AML-193 (cell line): ENCODE measurements around the gene MAFG.
"Not testable (repeated sequence)": the region's sequence is repeated elsewhere in the genome, so short reads cannot be mapped to it uniquely, and the experiment has no call there.

Experiments used
- DNase-seq, 2 experiments: peaks; one replicate each; lab custom pipeline; 2025; lab: John Stamatoyannopoulos, UW

MAFG gene

DNA sequence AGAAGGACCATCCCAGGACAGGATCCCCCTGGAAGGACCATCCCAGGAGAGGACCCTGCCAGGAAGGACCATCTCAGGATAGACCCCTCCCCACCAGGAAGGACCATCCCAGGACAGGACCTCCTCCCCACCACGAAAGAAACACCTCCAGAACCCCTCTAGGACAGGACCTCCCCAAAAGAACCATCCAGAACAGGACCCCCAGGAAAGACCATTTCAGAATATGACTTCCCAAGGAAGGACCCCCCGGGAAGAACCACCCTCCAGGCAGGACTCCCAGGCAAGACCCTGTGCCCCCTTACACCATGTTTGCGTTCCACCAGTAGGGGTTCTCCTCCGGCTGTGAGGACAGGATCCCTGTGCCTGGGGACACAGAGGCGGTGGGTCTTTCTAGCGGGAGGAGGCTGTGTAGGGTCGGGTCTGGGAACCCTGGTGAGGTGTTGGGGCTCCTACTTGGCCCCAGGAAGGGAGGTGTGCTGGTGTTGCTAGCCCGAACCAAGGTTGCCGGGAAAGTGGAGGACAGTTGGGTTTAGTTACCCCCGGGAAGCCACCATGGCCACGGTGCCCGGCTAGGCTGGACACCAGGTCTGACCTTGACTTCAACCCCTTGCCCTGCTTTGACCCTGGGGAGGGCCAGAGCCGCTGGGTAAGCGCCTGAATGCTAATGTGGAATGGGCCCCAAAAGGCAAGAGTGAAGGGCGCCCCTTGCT lies 31.3 kb upstream of the MAFG start:
- no peak for DNase-seq

DNA sequence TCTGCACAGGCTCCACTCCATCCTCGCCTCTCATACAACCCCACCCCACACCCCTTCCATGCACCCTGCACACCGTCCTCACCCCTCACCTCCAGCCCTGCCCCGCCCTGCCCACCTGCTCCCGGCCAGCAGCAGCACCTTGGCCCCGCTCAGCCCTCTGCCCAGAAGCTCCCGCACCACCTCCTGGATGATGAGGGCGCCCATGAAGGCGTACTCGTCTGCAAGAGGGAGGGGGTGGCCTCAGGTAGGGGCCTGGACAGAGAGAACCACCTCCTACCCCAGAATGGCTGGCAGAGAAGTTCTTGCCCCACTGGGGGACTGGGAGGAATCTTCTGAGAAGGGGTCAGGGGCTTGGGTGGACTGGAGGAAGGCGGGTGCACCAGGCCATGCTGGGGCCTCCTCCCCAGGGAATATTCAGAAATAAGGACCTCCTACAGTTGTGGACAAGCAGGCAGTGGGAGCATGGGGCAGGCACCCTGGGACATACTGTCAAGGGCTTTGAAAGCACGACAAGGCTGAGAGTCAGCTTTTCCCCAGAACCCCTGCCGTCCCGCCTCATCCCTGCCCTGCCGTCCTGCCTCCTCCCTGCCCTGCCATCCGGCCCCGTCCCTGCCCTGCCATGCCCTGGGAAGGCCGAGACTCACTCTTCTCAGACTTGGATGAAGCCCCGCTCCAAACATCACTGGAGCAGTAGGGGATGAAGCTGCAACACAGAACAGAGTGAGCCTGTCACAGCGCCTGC lies 30.3 kb upstream of the MAFG start:
- no peak for DNase-seq

DNA sequence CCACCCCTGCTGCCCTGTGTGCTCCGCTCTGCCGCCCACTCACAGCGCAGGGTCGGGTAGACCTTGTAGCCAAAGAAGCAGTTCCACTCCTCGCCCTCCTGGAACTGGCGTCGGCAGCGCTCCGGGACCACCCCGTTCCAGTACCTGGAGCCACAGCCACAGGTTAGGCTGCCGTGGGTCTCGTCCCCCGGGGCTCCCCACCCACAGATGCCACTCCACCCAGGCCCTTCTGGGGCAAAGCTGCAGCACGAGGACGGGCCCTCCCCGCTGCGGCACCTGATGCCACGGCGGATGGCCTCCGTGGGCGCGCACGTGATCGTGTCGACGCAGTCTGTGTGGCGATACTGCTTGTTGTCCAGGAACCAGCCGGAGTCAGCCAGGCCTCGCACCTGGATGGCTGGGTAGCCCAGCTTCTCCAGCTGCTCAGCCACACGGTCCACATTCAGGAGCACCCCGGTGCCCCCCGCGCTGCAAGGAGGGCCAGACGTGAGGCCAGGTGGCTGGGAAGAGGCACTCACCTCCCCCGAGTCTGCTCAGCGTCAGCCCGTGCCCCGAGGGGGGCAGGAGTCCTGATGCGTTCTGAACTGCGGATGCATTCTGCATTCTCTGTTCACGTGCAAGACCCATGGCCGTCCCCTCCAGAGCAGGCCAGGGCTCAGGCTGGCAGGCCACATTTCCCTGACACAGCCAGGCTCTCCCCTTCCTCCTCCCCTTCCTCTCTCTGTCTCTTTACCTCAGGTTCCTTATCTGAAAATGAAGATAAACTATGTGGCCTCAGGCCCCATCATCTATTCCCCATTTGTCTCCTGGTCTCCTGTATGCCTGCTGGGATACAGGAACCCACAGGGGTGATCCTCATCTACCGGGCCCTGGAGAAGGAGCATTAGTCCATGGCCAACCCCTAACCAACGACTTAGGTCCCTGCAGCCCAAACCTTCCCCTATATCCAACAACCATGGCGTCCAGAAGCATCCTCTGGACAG lies 29.4 kb upstream of the MAFG start:
- DNase-seq: no peak

DNA sequence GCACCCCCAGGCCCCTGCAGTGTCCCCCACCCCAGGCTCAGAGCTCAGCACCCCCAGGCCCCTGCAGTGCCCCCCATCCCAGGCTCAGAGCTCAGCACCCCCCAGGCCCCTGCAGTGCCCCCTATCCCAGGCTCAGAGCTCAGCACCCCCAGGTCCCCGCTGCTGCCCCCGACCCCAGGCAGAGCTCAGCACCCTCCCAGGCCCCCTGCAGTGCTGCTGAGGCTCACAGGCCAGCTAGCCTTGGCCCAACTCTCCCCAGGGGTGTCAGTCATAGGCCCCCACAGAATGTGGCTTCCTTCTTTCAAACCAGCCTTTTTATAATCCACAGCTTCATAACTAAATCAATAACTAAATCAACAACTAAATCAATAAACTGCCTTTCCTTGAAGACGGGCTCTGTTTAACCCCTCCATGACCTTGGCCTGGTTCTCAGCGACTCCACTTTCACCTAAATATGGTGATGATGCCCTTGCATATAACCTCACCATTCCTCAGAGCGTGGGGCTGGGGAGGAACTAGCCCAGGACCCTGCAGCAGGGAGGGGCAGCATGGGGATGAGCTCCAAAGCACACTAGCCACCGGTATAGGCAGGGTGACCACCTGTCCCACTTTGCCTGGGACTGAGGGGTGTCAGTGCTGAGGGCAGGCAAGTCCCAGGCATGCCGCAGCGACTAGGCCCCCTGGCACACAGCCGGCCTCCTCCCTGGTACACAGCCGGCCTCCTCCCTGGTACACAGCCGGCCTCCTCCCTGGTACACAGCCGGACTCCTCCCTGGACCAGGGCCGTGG lies 28.4 kb upstream of the MAFG start:
- no peak for DNase-seq

DNA sequence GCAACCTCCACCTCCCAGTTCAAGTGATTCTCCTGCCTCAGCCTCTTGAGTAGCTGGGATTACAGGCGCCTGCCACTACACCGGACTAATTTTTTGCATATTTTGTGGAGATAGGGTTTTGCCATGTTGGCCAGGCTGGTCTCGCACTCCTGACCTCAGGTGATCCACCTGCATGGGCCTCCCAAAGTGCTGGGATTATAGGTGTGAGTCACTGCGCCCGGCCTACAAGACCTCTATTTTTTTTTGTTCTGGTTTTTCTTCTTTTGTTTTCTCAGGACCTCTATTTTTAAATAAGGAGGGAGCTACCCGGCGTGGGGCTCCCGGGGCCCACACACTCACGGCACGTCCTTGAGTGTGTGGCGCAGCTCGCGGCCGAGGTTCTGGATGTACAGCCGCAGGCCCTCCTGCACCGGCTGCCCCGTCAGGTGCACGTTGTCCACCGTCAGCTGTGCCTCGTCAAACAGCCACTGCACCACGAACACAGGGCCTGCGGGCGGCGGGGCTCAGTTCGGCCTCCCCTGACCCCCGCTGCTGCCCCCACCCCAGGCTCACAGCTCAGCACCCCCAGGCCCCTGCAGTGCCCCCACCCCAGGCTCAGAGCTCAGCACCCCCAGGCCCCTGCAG lies 27.6 kb upstream of the MAFG start:
- no peak for DNase-seq

DNA sequence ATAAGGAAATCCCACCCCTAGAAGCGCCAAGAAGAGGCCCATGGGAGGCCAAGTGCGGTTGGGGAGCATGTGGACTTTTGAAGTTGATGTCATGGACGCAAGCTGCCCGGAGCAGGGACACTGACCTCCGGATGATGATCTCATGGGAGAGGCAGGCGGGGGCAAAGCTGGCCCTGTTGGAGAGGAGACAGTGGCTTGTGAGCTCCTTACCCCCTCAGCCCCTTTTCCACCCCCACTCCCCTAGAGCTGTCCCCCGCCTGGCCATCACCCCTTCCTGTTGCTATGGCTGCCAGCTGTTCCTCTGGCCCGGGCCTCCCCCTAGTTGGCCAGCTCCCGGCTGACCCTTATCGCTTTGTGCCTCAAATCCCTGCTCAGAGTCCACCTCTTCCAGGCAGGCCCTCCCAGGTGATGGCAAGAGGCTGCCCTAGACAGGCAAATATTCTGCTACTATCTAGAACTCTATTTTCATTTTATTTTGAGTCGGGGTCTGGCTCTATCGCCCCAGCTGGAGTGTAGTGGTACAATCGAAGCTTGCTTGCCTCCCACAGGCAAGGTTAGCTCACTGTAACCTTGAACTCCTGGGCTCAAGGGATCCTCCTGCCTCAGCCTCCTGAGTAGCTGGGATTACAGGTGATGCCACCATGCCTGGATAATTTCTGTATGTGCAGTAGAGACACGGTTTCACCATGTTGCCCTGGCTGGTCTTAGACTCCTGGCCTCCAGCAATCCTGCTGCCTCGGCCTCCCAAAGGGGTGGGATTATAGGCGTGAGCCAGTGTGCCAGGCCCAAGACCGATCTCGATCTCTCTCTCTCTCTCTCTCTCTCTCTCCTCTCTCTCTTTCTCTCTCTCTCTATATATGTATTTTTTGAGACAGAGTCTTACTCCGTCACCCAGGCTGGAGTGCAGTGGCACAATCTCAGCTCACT lies 26.9 kb upstream of the MAFG start:
- no peak for DNase-seq

DNA sequence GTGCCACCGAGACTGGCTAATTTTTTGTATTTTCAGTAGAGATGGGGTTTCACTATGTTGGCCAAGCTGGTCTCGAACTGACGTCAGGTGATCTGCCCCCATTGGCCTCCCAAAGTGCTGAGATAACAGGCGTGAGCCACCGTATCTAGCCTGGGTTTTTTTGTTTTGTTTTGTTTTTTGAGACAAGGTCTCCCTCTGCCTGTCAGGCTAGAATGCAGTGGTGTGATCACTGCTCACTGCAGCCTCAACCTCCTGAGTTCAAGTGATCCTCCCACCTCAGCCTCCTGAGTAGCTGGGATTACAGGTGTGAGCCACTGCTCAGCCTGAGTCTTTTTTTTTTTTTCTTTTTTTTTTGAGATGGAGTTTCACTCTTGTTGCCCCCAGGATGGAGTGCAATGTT lies 25.9 kb upstream of the MAFG start:
- DNase-seq: not testable (repeated sequence)

DNA sequence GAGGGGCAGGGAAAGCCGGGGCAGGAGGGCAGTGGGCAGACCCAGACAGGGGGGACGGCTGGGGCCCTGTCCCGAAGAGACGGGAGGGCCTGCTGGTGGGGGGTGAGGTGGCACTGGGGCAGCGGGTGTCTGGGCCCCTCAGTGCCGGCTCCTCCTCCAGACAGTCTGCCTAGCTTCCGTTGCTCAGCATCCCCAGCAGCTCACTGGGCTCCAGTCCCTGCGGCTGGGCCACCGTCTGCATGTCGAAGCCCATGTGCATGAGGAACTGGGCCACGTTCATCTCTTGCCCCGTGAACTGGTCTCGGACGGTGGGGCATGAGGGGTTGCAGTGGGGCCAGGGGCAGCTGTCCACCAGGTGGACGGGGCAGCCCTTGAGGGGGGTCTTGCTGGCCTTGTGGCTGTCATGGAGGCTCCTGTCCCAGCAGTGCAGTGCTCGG lies 25.3 kb upstream of the MAFG start:
- no peak for DNase-seq

DNA sequence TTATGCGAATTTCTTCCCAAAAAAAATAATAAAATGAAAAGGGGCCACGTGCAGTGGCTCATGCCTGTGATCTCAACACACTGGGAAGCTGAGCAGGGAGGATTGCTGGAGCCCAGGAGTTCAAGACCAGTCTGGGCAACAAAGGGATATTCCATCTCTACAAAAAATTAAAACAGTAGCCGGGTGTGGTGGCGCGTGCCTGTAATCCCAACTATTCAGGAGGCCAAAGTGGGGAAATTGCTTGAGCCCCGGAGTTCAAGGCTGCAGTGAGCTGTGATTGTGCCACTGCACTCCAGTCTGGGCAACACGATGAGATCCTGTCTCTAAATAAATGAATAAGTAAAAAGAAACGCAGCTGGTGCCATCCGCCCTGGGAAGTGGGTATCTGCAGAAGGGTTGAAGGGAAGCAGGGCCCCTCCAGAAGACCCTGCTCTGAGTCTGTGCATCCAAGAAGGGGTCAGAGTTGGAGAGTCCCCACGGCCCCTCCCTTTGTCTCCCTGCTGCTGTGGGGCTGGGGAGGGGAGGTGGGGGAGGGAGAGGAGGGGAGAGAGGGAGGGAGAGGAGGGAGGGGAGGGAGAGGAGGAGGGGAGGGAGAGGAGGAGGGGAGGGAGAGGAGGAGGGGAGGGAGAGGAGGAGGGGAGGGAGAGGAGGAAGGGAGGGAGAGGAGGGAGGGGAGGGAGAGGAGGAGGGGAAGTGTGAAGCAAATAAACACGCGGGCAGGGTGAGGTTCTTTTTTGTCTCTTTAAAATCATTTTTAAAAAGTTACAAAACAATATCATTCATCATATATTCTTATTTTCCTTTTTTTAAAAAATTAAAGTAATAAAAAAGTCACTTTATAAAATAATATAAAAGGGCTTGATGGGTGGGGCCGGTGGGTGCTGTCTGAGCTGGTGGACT lies 24.5 kb upstream of the MAFG start:
- DNase-seq: no peak

DNA sequence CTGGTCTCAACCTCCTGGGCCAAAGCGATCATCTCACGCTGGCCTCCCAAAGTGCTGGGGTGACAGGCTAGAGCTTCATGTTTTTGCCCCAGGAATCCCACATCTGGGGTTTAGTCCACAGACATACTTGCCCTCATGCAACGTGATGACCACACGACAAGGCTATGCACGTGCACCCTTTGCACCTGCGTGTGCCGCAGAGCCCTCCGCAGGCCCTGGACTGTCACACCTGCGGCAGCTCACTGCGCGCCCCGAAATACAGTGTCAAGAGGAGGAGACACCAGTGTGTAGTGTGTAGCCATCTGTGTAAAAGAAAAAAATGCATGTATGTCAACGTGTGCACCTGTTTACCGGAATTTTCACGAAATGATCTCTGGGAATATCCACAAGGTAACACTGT lies 23.0 kb upstream of the MAFG start:
- no peak for DNase-seq

DNA sequence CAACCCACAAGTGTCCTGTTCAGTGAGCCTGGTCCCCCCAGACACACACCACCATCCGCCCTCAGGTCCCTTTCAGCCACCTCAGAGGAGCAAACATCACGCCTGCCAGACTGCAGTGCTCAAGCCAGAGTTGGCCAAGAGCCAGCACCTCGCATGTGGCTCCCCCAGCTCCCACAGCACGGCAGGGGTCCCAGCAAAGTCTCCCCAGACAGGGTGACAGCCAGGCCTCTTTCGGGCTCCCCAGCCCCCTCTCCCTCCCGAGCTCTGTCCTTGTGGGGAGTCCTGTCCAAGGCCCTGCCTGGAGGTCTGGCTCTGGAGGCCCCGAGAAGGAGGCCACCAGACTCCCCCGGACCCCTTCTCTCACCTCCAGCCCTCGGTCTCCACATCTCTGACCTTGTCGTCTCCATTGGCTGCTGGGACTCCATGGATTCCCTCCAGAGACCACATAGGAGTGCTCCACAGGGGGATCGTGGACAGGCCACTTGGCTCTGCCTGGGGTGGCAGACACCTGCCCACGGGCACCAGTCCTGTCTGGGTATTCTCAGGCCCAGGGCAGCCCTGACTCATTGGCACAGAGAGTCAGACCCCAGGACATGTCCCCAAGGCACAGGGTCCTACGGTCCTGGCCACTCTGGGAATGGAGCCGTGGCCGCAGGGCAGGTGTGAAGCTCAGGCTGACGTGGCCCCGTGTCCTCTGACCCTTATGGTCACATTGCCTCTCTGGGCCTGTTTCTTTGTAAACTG lies 21.3 kb upstream of the MAFG start:
- no peak for DNase-seq

DNA sequence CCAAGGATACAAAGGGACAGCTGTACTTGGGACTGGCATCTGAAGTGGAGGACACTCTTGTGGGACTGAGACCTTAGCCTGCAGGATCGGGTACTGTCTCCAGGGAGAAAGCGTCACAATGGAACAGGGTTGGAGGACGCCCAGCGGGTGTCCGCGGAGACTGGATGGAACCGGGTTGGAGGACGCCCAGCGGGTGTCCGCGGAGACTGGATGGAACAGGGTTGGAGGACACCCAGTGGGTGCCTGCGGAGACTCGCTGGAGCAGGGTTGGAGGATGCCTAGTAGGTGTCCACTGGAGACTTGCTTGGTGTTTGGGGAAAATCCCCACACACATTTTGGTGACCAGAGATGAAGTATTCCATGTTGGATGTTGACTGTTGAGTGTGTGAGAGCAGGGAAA lies 19.7 kb upstream of the MAFG start, which contains the start of gene MYADML2:
Gene MYADML2 (minus strand): TSS at position 45 of the 400 bp plus-strand sequence. CDS start 5,492 bp downstream, outside the sequence.
- DNase-seq: no peak

DNA sequence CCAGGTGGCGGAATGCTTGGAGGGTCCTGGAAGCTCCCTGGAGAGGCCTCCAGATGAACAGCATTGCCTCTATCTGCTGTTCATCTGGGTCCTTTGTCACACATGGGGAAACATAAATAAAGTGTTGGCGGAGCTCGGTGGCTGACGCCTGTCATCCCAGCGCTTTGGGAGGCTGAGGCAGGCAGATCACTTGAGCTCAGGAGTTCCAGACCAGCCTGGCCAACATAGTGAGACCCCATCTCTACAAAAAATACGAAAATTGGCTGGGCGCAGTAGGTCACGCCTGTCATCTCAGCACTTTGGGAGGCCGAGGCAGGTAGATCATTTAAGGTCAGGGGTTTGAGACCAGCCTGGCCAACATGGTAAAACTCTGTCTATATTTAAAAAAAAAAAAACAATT lies 17.3 kb upstream of the MAFG start:
- no peak for DNase-seq

DNA sequence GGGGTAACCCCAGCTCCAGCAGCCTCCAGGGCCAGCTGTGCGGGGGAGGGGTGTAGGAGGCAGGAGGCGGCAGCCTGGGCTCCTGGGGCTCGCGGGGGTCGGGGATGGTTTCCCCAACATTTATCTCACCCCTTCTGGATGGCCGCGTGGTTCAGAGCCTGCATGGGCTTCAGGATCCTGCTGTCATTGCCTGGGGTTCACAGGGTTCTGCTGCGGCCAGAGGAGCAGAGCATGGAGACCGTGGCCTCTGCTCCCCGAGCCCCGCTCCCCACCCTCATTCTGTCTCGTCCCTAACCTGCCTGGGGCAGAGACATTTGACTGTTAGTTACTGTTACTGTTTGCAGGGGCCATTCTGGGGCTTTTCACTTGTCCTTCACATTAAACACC lies 14.6 kb upstream of the MAFG start:
- DNase-seq: no peak

DNA sequence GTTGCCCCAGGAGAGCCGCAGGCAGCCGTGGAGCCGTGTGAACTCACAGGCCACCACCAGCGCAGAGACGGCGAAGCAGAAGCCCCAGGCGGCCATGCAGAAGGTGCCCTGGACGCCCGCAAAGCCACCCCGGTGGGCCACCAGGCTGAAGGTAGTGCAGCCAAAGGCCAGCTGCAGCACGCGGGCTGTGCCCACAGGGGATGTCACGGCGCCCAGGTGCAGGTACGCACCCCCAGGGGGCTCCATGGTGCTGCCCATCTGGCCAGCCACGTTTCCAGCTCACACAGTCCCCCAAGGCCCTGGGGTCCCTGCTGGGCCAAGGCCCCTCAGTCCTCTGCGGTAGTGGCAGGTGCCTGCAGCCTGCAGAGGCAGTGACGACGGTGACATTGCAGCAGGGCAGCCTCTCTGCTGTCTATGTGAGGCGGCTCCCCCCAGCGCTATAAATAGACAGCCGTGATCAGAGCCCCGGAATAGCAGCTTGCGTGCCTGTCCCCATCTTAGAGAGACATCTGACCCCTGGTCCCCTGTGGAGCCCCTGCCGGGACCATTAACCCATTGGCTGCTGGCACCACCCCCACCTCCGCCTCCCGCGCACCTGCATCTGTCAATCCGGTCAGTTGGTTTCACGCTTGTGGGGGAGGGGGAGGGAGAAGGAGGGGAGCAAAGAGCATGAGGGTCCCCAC lies 14.1 kb upstream of the MAFG start:
- DNase-seq: no peak

DNA sequence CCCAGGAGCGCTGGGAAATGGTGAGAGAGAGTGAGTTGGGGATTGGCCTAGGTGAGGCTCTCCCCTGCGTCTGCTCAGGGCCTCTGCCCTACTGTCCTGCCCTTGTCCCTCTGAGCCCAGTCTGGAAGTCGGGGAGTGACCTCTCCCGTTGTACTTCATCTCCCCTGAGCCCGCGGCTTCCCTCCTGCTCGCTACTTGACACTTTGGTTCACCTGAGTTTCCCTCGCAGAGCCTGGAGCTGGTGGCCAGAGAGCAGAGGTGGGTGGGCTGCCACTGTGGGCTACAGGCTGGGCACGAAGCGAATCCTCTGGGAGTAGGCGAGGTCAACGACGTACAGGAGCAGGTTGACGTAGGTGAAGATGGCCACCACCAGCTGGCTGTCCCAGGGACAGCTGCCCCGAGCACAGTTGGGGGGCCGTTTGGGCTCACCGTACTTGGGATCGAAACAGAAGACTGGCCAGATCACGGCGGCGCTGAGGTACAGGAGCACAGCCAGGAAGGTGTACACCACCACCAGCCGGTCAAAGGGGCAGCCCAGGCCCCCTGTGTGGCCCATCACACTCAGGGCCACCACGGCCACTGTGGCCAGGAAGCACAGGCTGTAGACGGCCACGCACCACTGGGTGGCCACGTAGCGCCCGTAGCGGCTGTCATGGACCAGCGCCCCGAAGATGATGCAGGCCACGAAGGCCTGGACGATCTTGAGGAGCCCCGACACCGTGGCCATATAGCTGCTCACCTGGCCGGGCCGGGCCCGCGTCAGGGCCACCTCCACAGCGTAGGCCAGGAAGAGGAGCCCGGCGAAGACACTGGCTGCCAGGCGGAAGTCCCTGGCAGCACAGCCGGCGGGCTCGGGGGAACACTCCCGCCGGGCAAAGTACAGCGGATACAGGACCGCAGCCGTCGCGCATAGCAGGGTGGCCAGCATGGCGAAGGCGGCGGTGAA lies 13.3 kb upstream of the MAFG start:
- DNase-seq: no peak
